Ovary (tissue), 9 donors: ENCODE results near the gene CNKSR3. TPM values are rescaled to one million over a fixed set of nuclear protein-coding genes. Genes with fewer than 3 reads are reported as not detected.

Experiments used
- DNase-seq, 5 donors: peaks; one replicate each; pipeline ENCODE4 v3.0.0-alpha.2; 2019 to 2020
- H3K27ac ChIP-seq, 2 donors: fragments of 200-600 bp; one replicate each; pipeline versions ENCODE4 v1.5.1 to v1.8.0; 2019 to 2022
- H3K27me3 ChIP-seq: fragments of 200-600 bp; one replicate; pipeline ENCODE4 v1.8.0; 2022
- H3K36me3 ChIP-seq: fragments of 200-600 bp; sonication (generic); one replicate; pipeline ENCODE4 v1.5.1; 2019
- H3K4me1 ChIP-seq: one replicate; pipeline ENCODE4 v1.8.1; 2013; ENCODE audit warnings: mild to moderate bottlenecking, moderate library complexity; ENCODE audit not compliant: insufficient read depth
- H3K4me3 ChIP-seq: fragments of 200-600 bp; sonication (generic); one replicate; pipeline ENCODE4 v1.5.1; 2017
- H3K9me3 ChIP-seq, 2 donors: fragments of 200-600 bp in 1 of 2; sonication (generic) in 1 of 2; one replicate each; pipeline versions ENCODE4 v1.5.1 to v1.8.1; 2013 to 2019; ENCODE audit warnings: mild to moderate bottlenecking in 1 of 2, moderate library complexity in 1 of 2
- CTCF ChIP-seq, 3 donors: fragments of 450-650 bp in 2 of 3; fragments of 200-600 bp in 1 of 3; IDR thresholded peaks; one replicate each; pipeline versions ENCODE4 v1.5.1 to v1.8.0; 2016 to 2022; ENCODE audit warnings: antibody characterized with exemption in 3 of 3, mild to moderate bottlenecking in 1 of 3
- EP300 ChIP-seq: sonication (generic); formaldehyde crosslinking; IDR thresholded peaks from one replicate; pipeline ENCODE4 v1.6.1; 2017; ENCODE audit warnings: antibody characterized with exemption
- POLR2A ChIP-seq: fragments of 450-650 bp; IDR thresholded peaks from one replicate; pipeline ENCODE4 v1.6.1; 2017; ENCODE audit warnings: antibody characterized with exemption, mild to moderate bottlenecking, moderate library complexity
- WGBS, 3 donors: extraction: QIAGEN DNeasy Blood & Tissue Kit in 1 of 3; methylation state at CpG; one replicate each; pipeline versions ENCODE4 v1.1.5 to v1.1.7; 2013 to 2017; 5-methylcytosine and 5-hydroxymethylcytosine counted together
- intact Hi-C, 4 donors: fragments of 100-400 bp; cut with DNase I; formaldehyde crosslinking; loops; one replicate each; pipeline versions ENCODE4 v1.11.0 to v1.15.1; 2022 to 2023
- polyA plus RNA-seq, 2 donors: library from polyadenylated mRNA; stranded (reverse); fragments of 200-250 nt in 1 of 2; fragments of 350-450 nt in 1 of 2; fragmentation: Illumina TruSeq in 1 of 2; extraction: RNeasy Lipid Tissue Mini Kit (QIAGEN cat#74804) in 1 of 2; gene quantifications; one replicate each; pipeline ENCODE4 v1.2.3, GENCODE V29; 2013 to 2014
- total RNA-seq, 7 donors: library from RNA; depleted of rRNA in 2 of 7; stranded (reverse); fragments of >200 nt in 2 of 7; fragmentation: NEBNext Ultra II Directional in 3 of 7; extraction: Animal tissue kit (Norgen Biotek cat#: 25700) in 3 of 7; gene quantifications; one replicate each; pipeline versions ENCODE4 v1.1.0 to v1.2.4, GENCODE V29; 2016 to 2023
- donor health status: DM: no; HTN: no; CAD: no; lungs with moderate emphysema.
- donor health status: DM: no; HTN: no; CAD: no.
- donor health status: Bipolar disorder and iron deficiency.
- donor health status: DM: yes; HTN: yes; CAD: no.
- donor health status: DM: no; HTN: no; CAD: no.
- donor health status: DM: yes; HTN: yes; CAD: no.

Gene CNKSR3
- total and polyA plus RNA-seq, 9 donors, result 8.6 to 16.7 (median 13.4) TPM

- Histone ChIP-seq H3K27ac (no peak overlapping the region), H3K4me3 (no peak overlapping the region), H3K36me3 (no peaks in the 10 kb centered on the region), H3K9me3 (no peaks in the 10 kb centered on the region), H3K27me3 (no peaks in the 10 kb centered on the region), H3K4me1 (no peaks in the 10 kb centered on the region)
- no peak for TF ChIP-seq POLR2A
- no peak for TF ChIP-seq CTCF (IDR thresholded peaks at IDR 0.05)
- TF ChIP-seq EP300, result no peak
- intact Hi-C loops, result no loop called here
- no peak for DNase-seq
- WGBS, 3 donors, result 91 to 99% (median 97%) methylated on average over 9 of the region's 9 CpGs
Measured at GRCh38 chr6:154397491-154398195, 112.8 kb downstream of the CNKSR3 start.

GRCh38 chr6:154395878-154396277 is 114.6 kb downstream of the CNKSR3 start:
- Histone ChIP-seq H3K27me3 (no peaks in the 10 kb centered on the region), H3K36me3 (no peaks in the 10 kb centered on the region), H3K4me3 (no peak overlapping the region), H3K27ac (no peak overlapping the region), H3K9me3 (no peaks in the 10 kb centered on the region), H3K4me1 (no peaks in the 10 kb centered on the region)
- no peak for DNase-seq
- WGBS, 3 donors, result 93 to 97% (median 96%) methylated on average over 6 of the region's 6 CpGs
- intact Hi-C loops, result no loop called here
- no peak for TF ChIP-seq POLR2A

DNA sequence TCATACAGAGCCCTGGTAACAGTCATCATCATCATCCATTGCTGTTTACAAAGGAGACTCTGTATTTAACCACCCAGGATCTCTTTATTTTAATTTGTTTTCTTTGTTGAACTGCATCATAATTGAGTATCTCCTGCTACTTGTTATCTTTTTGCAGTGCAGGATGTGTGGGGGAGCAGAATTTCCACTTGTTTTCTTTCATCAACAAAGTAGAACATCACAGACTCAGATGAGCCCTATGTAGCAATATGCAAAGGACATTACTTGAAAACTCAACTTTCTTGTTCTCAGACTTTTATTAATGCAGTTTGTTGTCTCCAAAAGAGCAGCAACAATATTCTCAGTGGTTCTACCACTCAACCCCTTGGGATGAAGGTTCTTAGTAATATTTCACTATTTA is 115.2 kb downstream of the CNKSR3 start:
- TF ChIP-seq CTCF (IDR thresholded peaks at IDR 0.05) (no peak), POLR2A (no peak), EP300 (no peak)
- Histone ChIP-seq H3K4me3 (no peak overlapping the region), H3K9me3 (no peaks in the 10 kb centered on the region), H3K36me3 (no peaks in the 10 kb centered on the region), H3K27ac (no peak overlapping the region), H3K27me3 (no peaks in the 10 kb centered on the region), H3K4me1 (no peaks in the 10 kb centered on the region)
- intact Hi-C loops, result no loop called here
- no peak for DNase-seq

GRCh38 chr6:154394571-154394970 is 115.9 kb downstream of the CNKSR3 start:
- TF ChIP-seq EP300 (no peak), POLR2A (no peak), CTCF (IDR thresholded peaks at IDR 0.05) (no peak)
- 84 to 86% (median 85%) methylated on average over 3 of the region's 3 CpGs for WGBS, 3 donors
- Histone ChIP-seq H3K4me1 (no peaks in the 10 kb centered on the region), H3K27me3 (no peaks in the 10 kb centered on the region), H3K9me3 (no peaks in the 10 kb centered on the region), H3K36me3 (no peaks in the 10 kb centered on the region), H3K4me3 (no peak overlapping the region), H3K27ac (no peak overlapping the region)
- intact Hi-C loops, result no loop called here
- DNase-seq, result no peak

- TF ChIP-seq CTCF (IDR thresholded peaks at IDR 0.05) (no peak), POLR2A (no peak), EP300 (no peak)
- intact Hi-C loops, result no loop called here
- Histone ChIP-seq H3K4me3 (no peak overlapping the region), H3K27ac (no peak overlapping the region), H3K4me1 (no peaks in the 10 kb centered on the region), H3K36me3 (no peaks in the 10 kb centered on the region), H3K27me3 (no peaks in the 10 kb centered on the region), H3K9me3 (no peaks in the 10 kb centered on the region)
- 88 to 94% (median 93%) methylated on average over 1 of the region's 1 CpG for WGBS, 3 donors
- DNase-seq, result no peak
Measured at GRCh38 chr6:154390034-154390433, 120.5 kb downstream of the CNKSR3 start.
